ENCODE measurements around the gene FOXN1. TPM values are rescaled to one million over a fixed set of nuclear protein-coding genes. Genes with fewer than 3 reads are reported as not detected.
A peak's percentile ranks its signal among the peaks of the same experiment; 100 is the strongest.

Gene FOXN1
- total and polyA plus RNA-seq, 2 donors (not counting 1 experiment from before 2014, with no cell fraction given) = not detected

GRCh38 chr17:28491286-28491685 lies 14.9 kb upstream of the FOXN1 start:
- Histone ChIP-seq H3K27me3 (ENCODE audit: control insufficient read depth, insufficient read depth, low read length) (peaks cover 2% of the 10 kb centered on the region), H3K9ac (ENCODE audit: insufficient read depth, low read length) (no peak overlapping the region), H3K79me2 (ENCODE audit: control insufficient read depth, insufficient read depth, low read length) (no peaks in the 10 kb centered on the region), H3K4me3 (replicated peaks in 1 of 4; ENCODE audit: control extremely low read depth in 1 of 4, insufficient read depth in 1 of 4, low read depth in 3 of 4, low read length in 4 of 4) (no peak overlapping the region), H3K27ac (ENCODE audit: insufficient read depth, low read length) (no peak overlapping the region), H3K9me3 (ENCODE audit: control insufficient read depth, insufficient read depth, low read depth, low read length) (no peaks in the 10 kb centered on the region), H3K4me1 (ENCODE audit: control insufficient read depth, extremely low read depth, insufficient read depth, low read length) (no peaks in the 10 kb centered on the region), H3K36me3 (ENCODE audit: control insufficient read depth, insufficient read depth, low read length) (no peaks in the 10 kb centered on the region), H2AFZ (ENCODE audit: low read length) (no peak overlapping the region), H3K4me2 (ENCODE audit: extremely low read depth, insufficient read depth, low read length) (no peak overlapping the region), H4K20me1 (ENCODE audit: control insufficient read depth, extremely low read depth, insufficient read depth, low read length) (no peaks in the 10 kb centered on the region)
- DNase-seq (ENCODE audit: low read depth in 2 of 2) = no peak
- TF ChIP-seq EZH2 (IDR thresholded peaks at IDR 0.05; ENCODE audit: low read length, missing control alignments) = no peak
- TF ChIP-seq CTCF (conservative IDR thresholded peaks at IDR 0.05 in 1 of 2, IDR thresholded peaks at IDR 0.05 in 1 of 2; ENCODE audit: low read depth in 1 of 2, low read length in 2 of 2) = no peak

GRCh38 chr17:28491860-28492259 lies 14.3 kb upstream of the FOXN1 start:
- Histone ChIP-seq H2AFZ (ENCODE audit: low read length) (no peak overlapping the region), H3K9ac (ENCODE audit: insufficient read depth, low read length) (no peak overlapping the region), H3K36me3 (ENCODE audit: control insufficient read depth, insufficient read depth, low read length) (no peaks in the 10 kb centered on the region), H3K9me3 (ENCODE audit: control insufficient read depth, insufficient read depth, low read depth, low read length) (no peaks in the 10 kb centered on the region), H3K27me3 (ENCODE audit: control insufficient read depth, insufficient read depth, low read length) (peaks cover 2% of the 10 kb centered on the region), H3K4me1 (ENCODE audit: control insufficient read depth, extremely low read depth, insufficient read depth, low read length) (no peaks in the 10 kb centered on the region), H4K20me1 (ENCODE audit: control insufficient read depth, extremely low read depth, insufficient read depth, low read length) (no peaks in the 10 kb centered on the region), H3K4me2 (ENCODE audit: extremely low read depth, insufficient read depth, low read length) (no peak overlapping the region), H3K27ac (ENCODE audit: insufficient read depth, low read length) (no peak overlapping the region), H3K4me3 (replicated peaks in 1 of 4; ENCODE audit: control extremely low read depth in 1 of 4, insufficient read depth in 1 of 4, low read depth in 3 of 4, low read length in 4 of 4) (no peak overlapping the region), H3K79me2 (ENCODE audit: control insufficient read depth, insufficient read depth, low read length) (no peaks in the 10 kb centered on the region)
- TF ChIP-seq EZH2 (IDR thresholded peaks at IDR 0.05; ENCODE audit: low read length, missing control alignments) (no peak), CTCF (conservative IDR thresholded peaks at IDR 0.05 in 1 of 2, IDR thresholded peaks at IDR 0.05 in 1 of 2; ENCODE audit: low read depth in 1 of 2, low read length in 2 of 2) (no peak)
- DNase-seq (ENCODE audit: low read depth in 2 of 2) = no peak

GRCh38 chr17:28492352-28493310 lies 13.5 kb upstream of the FOXN1 start:
- H3K27me3 ChIP-seq (ENCODE audit: control insufficient read depth, insufficient read depth, low read length) = peaks cover 2% of the 10 kb centered on the region
- no peak overlapping the region for H3K4me3 ChIP-seq (replicated peaks in 1 of 4; ENCODE audit: control extremely low read depth in 1 of 4, insufficient read depth in 1 of 4, low read depth in 3 of 4, low read length in 4 of 4)
- no peak overlapping the region for H3K27ac ChIP-seq (ENCODE audit: insufficient read depth, low read length)
- H4K20me1 ChIP-seq (ENCODE audit: control insufficient read depth, extremely low read depth, insufficient read depth, low read length) = no peaks in the 10 kb centered on the region
- DNase-seq (ENCODE audit: low read depth in 2 of 2) = peak in 1 of 2 donors; percentile 9
- TF ChIP-seq EZH2 (IDR thresholded peaks at IDR 0.05; ENCODE audit: low read length, missing control alignments) (no peak), CTCF (conservative IDR thresholded peaks at IDR 0.05 in 1 of 2, IDR thresholded peaks at IDR 0.05 in 1 of 2; ENCODE audit: low read depth in 1 of 2, low read length in 2 of 2) (no peak)
- no peaks in the 10 kb centered on the region for H3K9me3 ChIP-seq (ENCODE audit: control insufficient read depth, insufficient read depth, low read depth, low read length)
- H3K36me3 ChIP-seq (ENCODE audit: control insufficient read depth, insufficient read depth, low read length) = no peaks in the 10 kb centered on the region
- no peak overlapping the region for H2AFZ ChIP-seq (ENCODE audit: low read length)
- H3K9ac ChIP-seq (ENCODE audit: insufficient read depth, low read length) = no peak overlapping the region
- no peaks in the 10 kb centered on the region for H3K79me2 ChIP-seq (ENCODE audit: control insufficient read depth, insufficient read depth, low read length)
- H3K4me2 ChIP-seq (ENCODE audit: extremely low read depth, insufficient read depth, low read length) = no peak overlapping the region
- H3K4me1 ChIP-seq (ENCODE audit: control insufficient read depth, extremely low read depth, insufficient read depth, low read length) = no peaks in the 10 kb centered on the region

All from fibroblast of lung (primary cell).